NCI-H187 (cell line): Measurements from ENCODE around the gene FKBP1C.

ENCODE experiments used
- DNase-seq, 2 experiments: peaks; one replicate each; lab custom pipeline; 2025; lab: John Stamatoyannopoulos, UW

FKBP1C gene

DNA sequence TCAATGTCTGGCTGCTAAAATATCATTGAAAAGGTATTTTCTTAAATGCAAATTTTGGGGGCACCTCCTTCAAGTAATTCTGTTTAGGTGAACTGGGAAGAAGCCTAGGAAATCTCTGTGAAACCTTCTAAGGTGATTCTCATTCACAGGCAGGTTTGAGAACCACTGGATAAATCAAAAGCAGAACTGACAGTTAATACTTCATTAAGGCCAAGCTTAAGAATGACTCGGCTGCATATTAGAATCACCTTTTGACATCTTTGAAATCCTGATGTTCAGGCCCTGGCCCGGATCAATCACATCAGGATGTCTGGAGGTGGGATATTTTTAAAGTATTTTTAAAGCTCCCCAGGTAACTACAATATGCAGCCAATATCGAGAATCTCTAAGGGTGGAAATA lies 50.6 kb downstream of the FKBP1C start:
- no peak for DNase-seq
